HepG2 (cell line): Measurements from ENCODE around the gene VPS25. TPM values are rescaled to one million over a fixed set of nuclear protein-coding genes. Genes with fewer than 3 reads are reported as not detected.

Experiments
- CEBPZ ChIP-seq: IDR thresholded peaks from 2 replicates; pipeline ENCODE4 v1.6.1; 2012; ENCODE audit warnings: low read length, improper control_type of control experiment
- FOSL2 ChIP-seq: sonication (generic); formaldehyde crosslinking; IDR thresholded peaks from 2 replicates; pipeline ENCODE4 v1.4.0; 2020; ENCODE audit warnings: missing genetic modification reagents
- HMG20B ChIP-seq: conservative IDR thresholded peaks from 2 replicates; pipeline ENCODE4 v1.6.1; 2016; ENCODE audit warnings: missing genetic modification reagents, missing compliant biosample characterization
- KAT7 ChIP-seq: IDR thresholded peaks from 2 replicates; pipeline ENCODE4 v1.6.1; 2018; ENCODE audit warnings: borderline replicate concordance, missing compliant biosample characterization
- RBM39 ChIP-seq: fragments of 200-400 bp; formaldehyde crosslinking; IDR thresholded peaks from one replicate; pipeline ENCODE4 v1.6.1; 2018; ENCODE audit warnings: antibody characterized with exemption, mild to moderate bottlenecking, low read depth, low read length; ENCODE audit not compliant: poor library complexity, severe bottlenecking
- U2AF2 ChIP-seq: fragments of 200-400 bp; formaldehyde crosslinking; IDR thresholded peaks from 2 replicates; pipeline ENCODE4 v1.6.1; 2017; ENCODE audit warnings: low read depth, mild to moderate bottlenecking, low read length
- YEATS2 ChIP-seq: sonication (generic); formaldehyde crosslinking; IDR thresholded peaks from 2 replicates; pipeline ENCODE4 v1.4.0; 2020; ENCODE audit warnings: missing genetic modification reagents, borderline replicate concordance
- YEATS4 ChIP-seq: sonication (generic); formaldehyde crosslinking; IDR thresholded peaks from 2 replicates; pipeline ENCODE4 v1.4.0; 2020; ENCODE audit warnings: missing genetic modification reagents, borderline replicate concordance
- ZFX ChIP-seq: sonication (generic); formaldehyde crosslinking; IDR thresholded peaks from 2 replicates; pipeline ENCODE4 v1.4.0; 2020; ENCODE audit warnings: mild to moderate bottlenecking, low read depth, missing genetic modification reagents, moderate library complexity
- ZMAT5 ChIP-seq: sonication (generic); formaldehyde crosslinking; IDR thresholded peaks from 2 replicates; pipeline ENCODE4 v1.5.0; 2020; ENCODE audit warnings: mild to moderate bottlenecking, low read depth, missing genetic modification reagents, borderline replicate concordance
- ZNF563 ChIP-seq: sonication (generic); formaldehyde crosslinking; IDR thresholded peaks from 2 replicates; pipeline ENCODE4 v1.8.0; 2022; ENCODE audit warnings: mild to moderate bottlenecking, moderate library complexity, missing genetic modification reagents
- polyA plus RNA-seq, 8 experiments: library from polyadenylated mRNA; depleted of rRNA in 3 of 8; stranded (reverse) in 7 of 8; unstranded in 1 of 8; fragments of >200 nt; fragmentation: Illumina TruSeq in 4 of 8; extraction: Trizol in 4 of 8; gene quantifications; 2 replicates each; pipeline versions ENCODE4 v1.2.1 to v1.2.3, GENCODE V29; 2011 to 2016; ENCODE audit warnings: low read depth in 4 of 8, missing spikeins in 1 of 8, mixed read lengths in 1 of 8; ENCODE audit not compliant: insufficient read depth in 1 of 8
- total RNA-seq, 5 experiments: library from RNA; depleted of rRNA; stranded (reverse); fragments of >200 nt; fragmentation: Illumina TruSeq; extraction: Trizol; gene quantifications; 2 replicates each; pipeline ENCODE4 v1.2.3, GENCODE V29; 2016; ENCODE audit warnings: low read depth in 1 of 5
- TF ChIP-seq, protein P1 (sequence below): sonication (generic); formaldehyde crosslinking; IDR thresholded peaks from 2 replicates; pipeline ENCODE4 v1.8.0; 2022; ENCODE audit warnings: mild to moderate bottlenecking, missing genetic modification reagents, borderline replicate concordance
- TF ChIP-seq, protein P2 (sequence below): IDR thresholded peaks from 2 replicates; pipeline ENCODE4 v1.6.1; 2016; ENCODE audit warnings: mild to moderate bottlenecking
- TF ChIP-seq, protein P3 (sequence below): sonication (generic); formaldehyde crosslinking; IDR thresholded peaks from 2 replicates; pipeline ENCODE4 v1.5.1; 2020; ENCODE audit warnings: mild to moderate bottlenecking, missing genetic modification reagents, borderline replicate concordance

VPS25 gene
- total and polyA plus RNA-seq, 2 of the 13 experiments (the other 11 are each of a cell fraction or from before 2014, with no cell fraction given) = 161 to 249 TPM

GRCh38 chr17:42744283-42744805 is 28.9 kb upstream of the VPS25 start (continued):
- TF ChIP-seq, protein P1, sequence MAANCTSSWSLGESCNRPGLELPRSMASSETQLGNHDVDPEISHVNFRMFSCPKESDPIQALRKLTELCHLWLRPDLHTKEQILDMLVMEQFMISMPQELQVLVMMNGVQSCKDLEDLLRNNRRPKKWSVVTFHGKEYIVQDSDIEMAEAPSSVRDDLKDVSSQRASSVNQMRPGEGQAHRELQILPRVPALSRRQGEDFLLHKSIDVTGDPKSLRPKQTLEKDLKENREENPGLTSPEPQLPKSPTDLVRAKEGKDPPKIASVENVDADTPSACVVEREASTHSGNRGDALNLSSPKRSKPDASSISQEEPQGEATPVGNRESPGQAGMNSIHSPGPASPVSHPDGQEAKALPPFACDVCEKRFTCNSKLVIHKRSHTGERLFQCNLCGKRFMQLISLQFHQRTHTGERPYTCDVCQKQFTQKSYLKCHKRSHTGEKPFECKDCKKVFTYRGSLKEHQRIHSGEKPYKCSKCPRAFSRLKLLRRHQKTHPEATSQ (CRISPR knock-in tag) = no peak
- TF ChIP-seq YEATS2 (CRISPR knock-in tag) (peak; percentile 50), CEBPZ (no peak), ZFX (peak; percentile 81), ZMAT5 (no peak), U2AF2 (no peak), ZNF563 (CRISPR knock-in tag) (no peak; the same call in 1 of the 2 replicates), FOSL2 (peak; percentile 23; the same call in 1 of the 2 replicates), KAT7 (CRISPR knock-in tag) (no peak), RBM39 (no peak), HMG20B (CRISPR knock-in tag) (no peak), YEATS4 (CRISPR knock-in tag) (no peak)
- TF ChIP-seq, protein P2, sequence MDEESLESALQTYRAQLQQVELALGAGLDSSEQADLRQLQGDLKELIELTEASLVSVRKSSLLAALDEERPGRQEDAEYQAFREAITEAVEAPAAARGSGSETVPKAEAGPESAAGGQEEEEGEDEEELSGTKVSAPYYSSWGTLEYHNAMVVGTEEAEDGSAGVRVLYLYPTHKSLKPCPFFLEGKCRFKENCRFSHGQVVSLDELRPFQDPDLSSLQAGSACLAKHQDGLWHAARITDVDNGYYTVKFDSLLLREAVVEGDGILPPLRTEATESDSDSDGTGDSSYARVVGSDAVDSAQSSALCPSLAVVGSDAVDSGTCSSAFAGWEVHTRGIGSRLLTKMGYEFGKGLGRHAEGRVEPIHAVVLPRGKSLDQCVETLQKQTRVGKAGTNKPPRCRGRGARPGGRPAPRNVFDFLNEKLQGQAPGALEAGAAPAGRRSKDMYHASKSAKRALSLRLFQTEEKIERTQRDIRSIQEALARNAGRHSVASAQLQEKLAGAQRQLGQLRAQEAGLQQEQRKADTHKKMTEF (CRISPR knock-in tag) = no peak; the same call in 1 of the 2 replicates
- TF ChIP-seq, protein P3, sequence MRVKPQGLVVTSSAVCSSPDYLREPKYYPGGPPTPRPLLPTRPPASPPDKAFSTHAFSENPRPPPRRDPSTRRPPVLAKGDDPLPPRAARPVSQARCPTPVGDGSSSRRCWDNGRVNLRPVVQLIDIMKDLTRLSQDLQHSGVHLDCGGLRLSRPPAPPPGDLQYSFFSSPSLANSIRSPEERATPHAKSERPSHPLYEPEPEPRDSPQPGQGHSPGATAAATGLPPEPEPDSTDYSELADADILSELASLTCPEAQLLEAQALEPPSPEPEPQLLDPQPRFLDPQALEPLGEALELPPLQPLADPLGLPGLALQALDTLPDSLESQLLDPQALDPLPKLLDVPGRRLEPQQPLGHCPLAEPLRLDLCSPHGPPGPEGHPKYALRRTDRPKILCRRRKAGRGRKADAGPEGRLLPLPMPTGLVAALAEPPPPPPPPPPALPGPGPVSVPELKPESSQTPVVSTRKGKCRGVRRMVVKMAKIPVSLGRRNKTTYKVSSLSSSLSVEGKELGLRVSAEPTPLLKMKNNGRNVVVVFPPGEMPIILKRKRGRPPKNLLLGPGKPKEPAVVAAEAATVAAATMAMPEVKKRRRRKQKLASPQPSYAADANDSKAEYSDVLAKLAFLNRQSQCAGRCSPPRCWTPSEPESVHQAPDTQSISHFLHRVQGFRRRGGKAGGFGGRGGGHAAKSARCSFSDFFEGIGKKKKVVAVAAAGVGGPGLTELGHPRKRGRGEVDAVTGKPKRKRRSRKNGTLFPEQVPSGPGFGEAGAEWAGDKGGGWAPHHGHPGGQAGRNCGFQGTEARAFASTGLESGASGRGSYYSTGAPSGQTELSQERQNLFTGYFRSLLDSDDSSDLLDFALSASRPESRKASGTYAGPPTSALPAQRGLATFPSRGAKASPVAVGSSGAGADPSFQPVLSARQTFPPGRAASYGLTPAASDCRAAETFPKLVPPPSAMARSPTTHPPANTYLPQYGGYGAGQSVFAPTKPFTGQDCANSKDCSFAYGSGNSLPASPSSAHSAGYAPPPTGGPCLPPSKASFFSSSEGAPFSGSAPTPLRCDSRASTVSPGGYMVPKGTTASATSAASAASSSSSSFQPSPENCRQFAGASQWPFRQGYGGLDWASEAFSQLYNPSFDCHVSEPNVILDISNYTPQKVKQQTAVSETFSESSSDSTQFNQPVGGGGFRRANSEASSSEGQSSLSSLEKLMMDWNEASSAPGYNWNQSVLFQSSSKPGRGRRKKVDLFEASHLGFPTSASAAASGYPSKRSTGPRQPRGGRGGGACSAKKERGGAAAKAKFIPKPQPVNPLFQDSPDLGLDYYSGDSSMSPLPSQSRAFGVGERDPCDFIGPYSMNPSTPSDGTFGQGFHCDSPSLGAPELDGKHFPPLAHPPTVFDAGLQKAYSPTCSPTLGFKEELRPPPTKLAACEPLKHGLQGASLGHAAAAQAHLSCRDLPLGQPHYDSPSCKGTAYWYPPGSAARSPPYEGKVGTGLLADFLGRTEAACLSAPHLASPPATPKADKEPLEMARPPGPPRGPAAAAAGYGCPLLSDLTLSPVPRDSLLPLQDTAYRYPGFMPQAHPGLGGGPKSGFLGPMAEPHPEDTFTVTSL (CRISPR knock-in tag) = 0 out of 2 replicates have a peak, but pooled peaks have one; percentile 10
